Sigmoid colon (tissue), 4 donors: ENCODE data around the gene GCNT2.

Source experiments
- CTCF ChIP-seq, 4 experiments: fragments of 450-650 bp in 3 of 4; fragments of 200-600 bp in 1 of 4; IDR thresholded peaks; one replicate each; pipeline ENCODE4 v1.5.1; 2016 to 2019; ENCODE audit warnings: antibody characterized with exemption in 4 of 4, mild to moderate bottlenecking in 3 of 4, moderate library complexity in 2 of 4
- POLR2AphosphoS5 ChIP-seq, 4 donors: sonication (generic); formaldehyde crosslinking; IDR thresholded peaks; one replicate each; pipeline ENCODE4 v1.6.1; 2017; ENCODE audit warnings: antibody characterized with exemption in 4 of 4

- no peak for TF ChIP-seq POLR2AphosphoS5 (IDR thresholded peaks at IDR 0.05)
- no peak for TF ChIP-seq CTCF (IDR thresholded peaks at IDR 0.05)
Measured at GRCh38 chr6:10609038-10609437, 87.9 kb downstream of the GCNT2 start.
